ENCODE measurements around the gene TRIB2. TPM values are rescaled to one million over a fixed set of nuclear protein-coding genes. Genes with fewer than 3 reads are reported as not detected.

Gene TRIB2
- total RNA-seq, 1 experiment from 2014 or later = 100.0 TPM

DNA sequence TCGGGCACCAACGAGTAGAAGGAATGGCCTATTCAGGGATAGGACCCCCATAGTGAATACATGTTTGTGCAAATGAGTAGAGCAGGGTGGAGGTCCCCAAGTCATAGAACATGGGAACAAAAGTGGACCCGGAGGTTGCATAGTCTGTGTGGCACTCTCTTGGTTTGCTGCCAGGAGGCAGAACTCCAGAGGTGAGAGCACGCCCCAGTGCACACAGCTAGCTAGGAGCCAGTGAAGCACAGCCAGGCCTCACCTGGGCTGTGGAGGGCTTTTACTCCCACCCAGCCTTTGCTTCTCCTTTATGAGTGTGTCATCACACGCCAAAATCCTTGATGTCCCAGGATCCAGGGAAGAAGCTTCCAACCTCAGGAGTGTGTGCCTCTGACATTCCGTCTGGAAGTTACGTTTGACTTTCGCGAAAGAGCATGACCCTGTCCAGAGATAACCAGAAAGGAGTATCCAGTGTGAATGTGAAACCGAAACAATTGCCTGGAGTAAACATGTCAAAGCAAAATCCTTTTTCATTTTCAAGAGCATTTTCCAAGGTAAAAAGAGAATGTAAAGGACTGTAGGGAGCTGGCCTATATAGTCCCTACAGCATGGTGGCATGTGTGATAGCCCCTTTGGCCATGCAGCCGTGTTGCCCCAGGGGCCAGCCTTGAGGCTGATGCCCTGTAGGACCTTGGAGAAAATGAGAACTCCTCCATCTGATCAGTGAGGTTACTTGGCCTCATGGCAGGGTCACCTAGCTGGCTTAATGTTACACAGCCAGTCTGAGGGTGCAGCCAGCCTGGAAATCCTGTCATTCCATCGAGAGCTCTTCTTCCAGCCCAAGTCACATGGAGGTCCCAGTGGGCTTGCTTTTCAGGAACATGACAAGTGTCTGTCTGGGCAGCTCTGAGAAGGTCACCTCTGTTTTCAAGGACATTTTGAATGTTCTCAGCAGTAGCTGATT is 8.8 kb downstream of the TRIB2 start:
- DNase-seq (ENCODE audit: low spot score) = no peak
- no peaks in the 10 kb centered on the region for H3K9me3 ChIP-seq (ENCODE audit: low read depth, low read length, poor library complexity, severe bottlenecking)
- TF ChIP-seq, protein P1, sequence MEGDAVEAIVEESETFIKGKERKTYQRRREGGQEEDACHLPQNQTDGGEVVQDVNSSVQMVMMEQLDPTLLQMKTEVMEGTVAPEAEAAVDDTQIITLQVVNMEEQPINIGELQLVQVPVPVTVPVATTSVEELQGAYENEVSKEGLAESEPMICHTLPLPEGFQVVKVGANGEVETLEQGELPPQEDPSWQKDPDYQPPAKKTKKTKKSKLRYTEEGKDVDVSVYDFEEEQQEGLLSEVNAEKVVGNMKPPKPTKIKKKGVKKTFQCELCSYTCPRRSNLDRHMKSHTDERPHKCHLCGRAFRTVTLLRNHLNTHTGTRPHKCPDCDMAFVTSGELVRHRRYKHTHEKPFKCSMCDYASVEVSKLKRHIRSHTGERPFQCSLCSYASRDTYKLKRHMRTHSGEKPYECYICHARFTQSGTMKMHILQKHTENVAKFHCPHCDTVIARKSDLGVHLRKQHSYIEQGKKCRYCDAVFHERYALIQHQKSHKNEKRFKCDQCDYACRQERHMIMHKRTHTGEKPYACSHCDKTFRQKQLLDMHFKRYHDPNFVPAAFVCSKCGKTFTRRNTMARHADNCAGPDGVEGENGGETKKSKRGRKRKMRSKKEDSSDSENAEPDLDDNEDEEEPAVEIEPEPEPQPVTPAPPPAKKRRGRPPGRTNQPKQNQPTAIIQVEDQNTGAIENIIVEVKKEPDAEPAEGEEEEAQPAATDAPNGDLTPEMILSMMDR (conservative IDR thresholded peaks at IDR 0.05; ENCODE audit: low read depth, low read length) = no peak
- no peak for TF ChIP-seq EZH2 (IDR thresholded peaks at IDR 0.05; ENCODE audit: borderline replicate concordance, low read depth, low read length, poor library complexity, severe bottlenecking)
- H3K36me3 ChIP-seq (ENCODE audit: insufficient read depth, low read length, poor library complexity, severe bottlenecking) = peaks cover 73% of the 10 kb centered on the region
- no peaks in the 10 kb centered on the region for H3K27me3 ChIP-seq (replicated peaks; ENCODE audit: insufficient read depth, low read depth, low read length, poor library complexity)
- ChIA-PET CTCF (interaction anchor here (0.9 kb wide), 1 partner anchor 281 kb away, joined by 3 read pairs; no protein-coding TSS in a partner anchor), POLR2A (ENCODE audit: low non-redundant PET) (no interaction called here)
- intact Hi-C loops (cut with micrococcal nuclease; ENCODE audit: unreplicated experiment) = no loop called here
- H3K27ac ChIP-seq (ENCODE audit: low read depth, low read length, poor library complexity, severe bottlenecking) = no peak overlapping the region
- H3K4me1 ChIP-seq (ENCODE audit: insufficient read depth, low read length, poor library complexity, severe bottlenecking) = peaks cover 30% of the 10 kb centered on the region
- H3K4me3 ChIP-seq (ENCODE audit: low read depth, low read length, poor library complexity, severe bottlenecking) = no peak overlapping the region
- BruUV-seq (replicated peaks) = no TSS peak

DNA sequence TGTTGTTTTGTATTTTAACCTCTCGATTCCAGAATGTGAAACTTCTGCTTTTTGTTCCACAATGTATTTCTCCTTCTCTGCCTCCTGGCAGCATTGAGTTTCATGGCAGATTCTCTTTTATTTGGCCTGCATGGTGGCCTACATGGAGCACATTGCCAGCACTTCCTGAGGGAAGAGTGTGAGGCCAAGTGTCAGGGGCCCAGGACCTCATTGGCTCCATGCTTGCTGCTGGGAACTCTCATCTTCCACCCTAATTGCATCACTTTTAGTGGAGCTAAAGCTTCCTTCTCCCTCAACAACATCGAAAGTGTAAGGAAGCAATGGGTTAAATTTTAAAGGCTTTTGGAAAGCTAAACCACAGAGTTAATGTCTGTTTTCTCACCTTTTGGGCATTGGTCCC is 9.5 kb downstream of the TRIB2 start:
- DNase-seq (ENCODE audit: low spot score) = no peak
- H3K4me3 ChIP-seq (ENCODE audit: low read depth, low read length, poor library complexity, severe bottlenecking) = no peak overlapping the region
- BruUV-seq (replicated peaks) = no TSS peak
- H3K27ac ChIP-seq (ENCODE audit: low read depth, low read length, poor library complexity, severe bottlenecking) = no peak overlapping the region
- no peaks in the 10 kb centered on the region for H3K27me3 ChIP-seq (replicated peaks; ENCODE audit: insufficient read depth, low read depth, low read length, poor library complexity)
- TF ChIP-seq, protein P1 (conservative IDR thresholded peaks at IDR 0.05; ENCODE audit: low read depth, low read length) = no peak
- TF ChIP-seq EZH2 (IDR thresholded peaks at IDR 0.05; ENCODE audit: borderline replicate concordance, low read depth, low read length, poor library complexity, severe bottlenecking) = no peak
- H3K36me3 ChIP-seq (ENCODE audit: insufficient read depth, low read length, poor library complexity, severe bottlenecking) = peaks cover 81% of the 10 kb centered on the region
- no peaks in the 10 kb centered on the region for H3K9me3 ChIP-seq (ENCODE audit: low read depth, low read length, poor library complexity, severe bottlenecking)
- H3K4me1 ChIP-seq (ENCODE audit: insufficient read depth, low read length, poor library complexity, severe bottlenecking) = peaks cover 23% of the 10 kb centered on the region
- CTCF ChIA-PET = interaction anchor here (0.9 kb wide), 1 partner anchor 281 kb away, joined by 3 read pairs; no protein-coding TSS in a partner anchor
- intact Hi-C loops (cut with micrococcal nuclease; ENCODE audit: unreplicated experiment) = no loop called here
- POLR2A ChIA-PET (ENCODE audit: low non-redundant PET) = no interaction called here

DNA sequence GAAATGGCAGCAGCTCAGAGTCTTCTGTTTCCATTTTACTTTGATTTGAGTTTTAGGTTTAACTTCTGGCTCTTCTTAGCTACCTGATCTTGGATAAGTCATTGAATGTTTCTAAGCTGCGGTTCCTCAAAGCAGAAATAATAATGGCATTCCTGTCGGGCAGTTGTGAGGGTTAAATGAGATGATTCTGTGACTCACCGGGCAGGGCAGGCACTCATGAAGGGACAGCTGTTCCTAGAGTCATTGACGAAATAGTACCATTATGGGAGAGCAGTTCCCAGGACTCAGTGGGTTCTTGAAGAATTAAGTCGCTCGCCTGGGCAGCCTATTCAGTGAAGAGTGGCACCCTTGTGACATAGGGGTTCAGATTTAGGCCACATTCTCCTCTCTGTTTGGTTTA is 10.3 kb downstream of the TRIB2 start:
- Histone ChIP-seq H3K36me3 (ENCODE audit: insufficient read depth, low read length, poor library complexity, severe bottlenecking) (peaks cover 89% of the 10 kb centered on the region), H3K4me1 (ENCODE audit: insufficient read depth, low read length, poor library complexity, severe bottlenecking) (peaks cover 15% of the 10 kb centered on the region), H3K4me3 (ENCODE audit: low read depth, low read length, poor library complexity, severe bottlenecking) (no peak overlapping the region), H3K27me3 (replicated peaks; ENCODE audit: insufficient read depth, low read depth, low read length, poor library complexity) (no peaks in the 10 kb centered on the region), H3K9me3 (ENCODE audit: low read depth, low read length, poor library complexity, severe bottlenecking) (no peaks in the 10 kb centered on the region), H3K27ac (ENCODE audit: low read depth, low read length, poor library complexity, severe bottlenecking) (no peak overlapping the region)
- DNase-seq (ENCODE audit: low spot score) = no peak
- intact Hi-C loops (cut with micrococcal nuclease; ENCODE audit: unreplicated experiment) = no loop called here
- BruUV-seq (replicated peaks) = no TSS peak
- TF ChIP-seq, protein P1 (conservative IDR thresholded peaks at IDR 0.05; ENCODE audit: low read depth, low read length) = no peak
- TF ChIP-seq EZH2 (IDR thresholded peaks at IDR 0.05; ENCODE audit: borderline replicate concordance, low read depth, low read length, poor library complexity, severe bottlenecking) = no peak
- CTCF ChIA-PET = no interaction called here
- POLR2A ChIA-PET (ENCODE audit: low non-redundant PET) = no interaction called here
